Measurements from ENCODE around the gene TIPARP. TPM values are rescaled to one million over a fixed set of nuclear protein-coding genes. Genes with fewer than 3 reads are reported as not detected.

The TIPARP gene
- polyA plus RNA-seq, 1 of the 3 experiments (the other 2 are of a cell fraction), result 6.2 TPM

DNA sequence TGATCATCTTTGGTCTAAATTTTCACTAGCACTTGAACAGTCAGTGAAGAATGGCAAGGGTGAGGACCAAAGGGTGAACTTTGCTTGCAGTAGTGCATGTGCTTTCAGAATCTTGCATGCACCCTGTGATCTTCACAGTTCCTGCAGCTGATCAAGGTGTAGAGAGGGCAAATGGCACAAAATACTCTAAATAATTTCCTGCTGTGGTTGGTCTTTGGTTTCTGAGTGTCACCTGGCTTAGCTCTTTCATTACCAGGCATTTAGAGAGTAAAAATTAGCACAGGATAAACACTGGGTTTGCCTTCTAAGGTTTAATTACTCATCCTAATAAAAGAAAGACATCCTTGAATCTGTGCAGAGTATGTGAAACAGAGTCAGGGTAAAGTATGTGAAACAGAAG, 11.4 kb downstream of the TIPARP start:
- Histone ChIP-seq H2AFZ (ENCODE audit: low read depth) (no peak overlapping the region), H3K27me3 (ENCODE audit: insufficient read depth) (no peaks in the 10 kb centered on the region), H3K4me3 (ENCODE audit: low read depth in 2 of 2, low read length in 1 of 2) (no peak overlapping the region), H3K4me1 (ENCODE audit: control insufficient read depth in 1 of 2, insufficient read depth in 2 of 2, low read depth in 1 of 2, low read length in 1 of 2) (peaks cover 14 to 74% of the 10 kb centered on the region in 2 experiments), H3K4me2 (peak overlapping the region; percentile 28), H4K20me1 (ENCODE audit: insufficient read depth) (peaks cover 25% of the 10 kb centered on the region), H3K9me3 (no peaks in the 10 kb centered on the region), H3K36me3 (replicated peaks in 1 of 2; ENCODE audit: control insufficient read depth in 1 of 2, insufficient read depth in 2 of 2, low read length in 1 of 2) (peaks cover 19 to 22% of the 10 kb centered on the region in 2 experiments), H3K9ac (no peak overlapping the region), H3K9me2 (no peaks in the 10 kb centered on the region), H3F3A (replicated peaks; ENCODE audit: insufficient read depth) (no peaks in the 10 kb centered on the region), H3K79me2 (ENCODE audit: insufficient read depth) (peaks cover 98% of the 10 kb centered on the region), H3K27ac (ENCODE audit: low read depth in 2 of 2, low read length in 1 of 2) (no peak overlapping the region; a peak in 1 of 4 replicates)
- CTCF ChIA-PET, result interaction anchor here (1.2 to 2.0 kb wide), 2 partner anchors 10 to 403 kb away, joined by 3 to 13 read pairs; partner anchors contain the start of gene TIPARP
- POLR2A ChIA-PET, result no interaction called here
- DNase-seq, result no peak
- no peak for TF ChIP-seq MXI1 (IDR thresholded peaks at IDR 0.05; ENCODE audit: low read depth, low read length)
- TF ChIP-seq FOSL2 (IDR thresholded peaks at IDR 0.05; ENCODE audit: borderline replicate concordance, low read depth), result no peak
- TF ChIP-seq, protein P1, sequence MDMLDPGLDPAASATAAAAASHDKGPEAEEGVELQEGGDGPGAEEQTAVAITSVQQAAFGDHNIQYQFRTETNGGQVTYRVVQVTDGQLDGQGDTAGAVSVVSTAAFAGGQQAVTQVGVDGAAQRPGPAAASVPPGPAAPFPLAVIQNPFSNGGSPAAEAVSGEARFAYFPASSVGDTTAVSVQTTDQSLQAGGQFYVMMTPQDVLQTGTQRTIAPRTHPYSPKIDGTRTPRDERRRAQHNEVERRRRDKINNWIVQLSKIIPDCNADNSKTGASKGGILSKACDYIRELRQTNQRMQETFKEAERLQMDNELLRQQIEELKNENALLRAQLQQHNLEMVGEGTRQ (IDR thresholded peaks at IDR 0.05; ENCODE audit: borderline replicate concordance, low read depth, low read length), result no peak
- no peak for TF ChIP-seq POLR2AphosphoS5 (IDR thresholded peaks at IDR 0.05; ENCODE audit: low read depth, low read length)
- TF ChIP-seq EP300 (IDR thresholded peaks at IDR 0.05; ENCODE audit: borderline replicate concordance in 1 of 2, low read depth in 1 of 2, low read length in 1 of 2), result no peak
- no peak for TF ChIP-seq RCOR1 (IDR thresholded peaks at IDR 0.05; ENCODE audit: low read length)
- TF ChIP-seq NFIC (IDR thresholded peaks at IDR 0.05; ENCODE audit: borderline replicate concordance), result no peak

DNA sequence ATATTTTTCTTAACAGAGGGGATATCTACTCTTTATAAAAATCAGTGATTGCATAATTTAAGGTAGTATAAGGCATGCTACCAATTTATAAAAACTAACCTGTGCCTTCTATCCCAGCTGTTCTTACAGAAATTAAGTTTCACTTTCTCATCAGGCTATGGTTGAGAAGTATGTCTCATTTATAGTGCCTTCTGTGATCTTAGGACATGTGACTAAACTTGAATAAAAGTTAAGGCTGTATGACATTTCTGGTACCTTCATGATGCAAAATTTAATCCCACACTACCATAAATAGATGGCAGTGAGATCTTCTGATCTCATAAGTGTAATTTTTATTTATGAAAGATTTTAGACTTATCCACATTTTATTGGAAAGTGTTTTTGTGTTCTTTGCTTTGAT, 12.6 kb downstream of the TIPARP start:
- no peak for DNase-seq
- no peak overlapping the region for H2AFZ ChIP-seq (ENCODE audit: low read depth)
- H3K27ac ChIP-seq (ENCODE audit: low read depth in 2 of 2, low read length in 1 of 2), result no peak overlapping the region
- H3K36me3 ChIP-seq (replicated peaks in 1 of 2; ENCODE audit: control insufficient read depth in 1 of 2, insufficient read depth in 2 of 2, low read length in 1 of 2), result peaks cover 9 to 12% of the 10 kb centered on the region in 2 experiments
- ChIA-PET POLR2A (no interaction called here), CTCF (no interaction called here)
- H4K20me1 ChIP-seq (ENCODE audit: insufficient read depth), result peaks cover 17% of the 10 kb centered on the region
- peak overlapping the region in 1 of 2 experiments; percentile 9; a peak in 1 of 4 replicates for H3K4me3 ChIP-seq (ENCODE audit: low read depth in 2 of 2, low read length in 1 of 2)
- peaks cover 97% of the 10 kb centered on the region for H3K79me2 ChIP-seq (ENCODE audit: insufficient read depth)
- H3K4me2 ChIP-seq, result peak overlapping the region; percentile 47; the same call in 1 of the 2 replicates
- no peaks in the 10 kb centered on the region for H3K9me2 ChIP-seq
- H3F3A ChIP-seq (replicated peaks; ENCODE audit: insufficient read depth), result peaks cover 7% of the 10 kb centered on the region
- H3K9me3 ChIP-seq, result no peaks in the 10 kb centered on the region
- H3K9ac ChIP-seq, result no peak overlapping the region
- H3K4me1 ChIP-seq (ENCODE audit: control insufficient read depth in 1 of 2, insufficient read depth in 2 of 2, low read depth in 1 of 2, low read length in 1 of 2), result peaks cover 5 to 74% of the 10 kb centered on the region in 2 experiments
- H3K27me3 ChIP-seq (ENCODE audit: insufficient read depth), result no peaks in the 10 kb centered on the region
- TF ChIP-seq SMC3 (IDR thresholded peaks at IDR 0.05; ENCODE audit: low read depth, low read length), result no peak
- no peak for TF ChIP-seq RXRA (IDR thresholded peaks at IDR 0.05; ENCODE audit: borderline replicate concordance, low read depth)
- TF ChIP-seq EP300 (IDR thresholded peaks at IDR 0.05; ENCODE audit: borderline replicate concordance in 1 of 2, low read depth in 1 of 2, low read length in 1 of 2), result no peak
- TF ChIP-seq ELF1 (IDR thresholded peaks at IDR 0.05), result no peak
- TF ChIP-seq, protein P2, sequence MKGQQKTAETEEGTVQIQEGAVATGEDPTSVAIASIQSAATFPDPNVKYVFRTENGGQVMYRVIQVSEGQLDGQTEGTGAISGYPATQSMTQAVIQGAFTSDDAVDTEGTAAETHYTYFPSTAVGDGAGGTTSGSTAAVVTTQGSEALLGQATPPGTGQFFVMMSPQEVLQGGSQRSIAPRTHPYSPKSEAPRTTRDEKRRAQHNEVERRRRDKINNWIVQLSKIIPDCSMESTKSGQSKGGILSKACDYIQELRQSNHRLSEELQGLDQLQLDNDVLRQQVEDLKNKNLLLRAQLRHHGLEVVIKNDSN (IDR thresholded peaks at IDR 0.05; ENCODE audit: borderline replicate concordance, low read depth), result no peak
- TF ChIP-seq, protein P3, sequence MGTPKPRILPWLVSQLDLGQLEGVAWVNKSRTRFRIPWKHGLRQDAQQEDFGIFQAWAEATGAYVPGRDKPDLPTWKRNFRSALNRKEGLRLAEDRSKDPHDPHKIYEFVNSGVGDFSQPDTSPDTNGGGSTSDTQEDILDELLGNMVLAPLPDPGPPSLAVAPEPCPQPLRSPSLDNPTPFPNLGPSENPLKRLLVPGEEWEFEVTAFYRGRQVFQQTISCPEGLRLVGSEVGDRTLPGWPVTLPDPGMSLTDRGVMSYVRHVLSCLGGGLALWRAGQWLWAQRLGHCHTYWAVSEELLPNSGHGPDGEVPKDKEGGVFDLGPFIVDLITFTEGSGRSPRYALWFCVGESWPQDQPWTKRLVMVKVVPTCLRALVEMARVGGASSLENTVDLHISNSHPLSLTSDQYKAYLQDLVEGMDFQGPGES (IDR thresholded peaks at IDR 0.05; ENCODE audit: low read depth, low read length), result no peak
- TF ChIP-seq, protein P4, sequence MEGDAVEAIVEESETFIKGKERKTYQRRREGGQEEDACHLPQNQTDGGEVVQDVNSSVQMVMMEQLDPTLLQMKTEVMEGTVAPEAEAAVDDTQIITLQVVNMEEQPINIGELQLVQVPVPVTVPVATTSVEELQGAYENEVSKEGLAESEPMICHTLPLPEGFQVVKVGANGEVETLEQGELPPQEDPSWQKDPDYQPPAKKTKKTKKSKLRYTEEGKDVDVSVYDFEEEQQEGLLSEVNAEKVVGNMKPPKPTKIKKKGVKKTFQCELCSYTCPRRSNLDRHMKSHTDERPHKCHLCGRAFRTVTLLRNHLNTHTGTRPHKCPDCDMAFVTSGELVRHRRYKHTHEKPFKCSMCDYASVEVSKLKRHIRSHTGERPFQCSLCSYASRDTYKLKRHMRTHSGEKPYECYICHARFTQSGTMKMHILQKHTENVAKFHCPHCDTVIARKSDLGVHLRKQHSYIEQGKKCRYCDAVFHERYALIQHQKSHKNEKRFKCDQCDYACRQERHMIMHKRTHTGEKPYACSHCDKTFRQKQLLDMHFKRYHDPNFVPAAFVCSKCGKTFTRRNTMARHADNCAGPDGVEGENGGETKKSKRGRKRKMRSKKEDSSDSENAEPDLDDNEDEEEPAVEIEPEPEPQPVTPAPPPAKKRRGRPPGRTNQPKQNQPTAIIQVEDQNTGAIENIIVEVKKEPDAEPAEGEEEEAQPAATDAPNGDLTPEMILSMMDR (IDR thresholded peaks at IDR 0.05), result no peak
- no peak for TF ChIP-seq CHD2 (IDR thresholded peaks at IDR 0.05; ENCODE audit: low read length, partially characterized antibody)
- TF ChIP-seq RFX5 (IDR thresholded peaks at IDR 0.05; ENCODE audit: low read length), result no peak

All from SK-N-SH (cell line).